ENCODE results near the gene SLC2A13.

The SLC2A13 gene

DNA sequence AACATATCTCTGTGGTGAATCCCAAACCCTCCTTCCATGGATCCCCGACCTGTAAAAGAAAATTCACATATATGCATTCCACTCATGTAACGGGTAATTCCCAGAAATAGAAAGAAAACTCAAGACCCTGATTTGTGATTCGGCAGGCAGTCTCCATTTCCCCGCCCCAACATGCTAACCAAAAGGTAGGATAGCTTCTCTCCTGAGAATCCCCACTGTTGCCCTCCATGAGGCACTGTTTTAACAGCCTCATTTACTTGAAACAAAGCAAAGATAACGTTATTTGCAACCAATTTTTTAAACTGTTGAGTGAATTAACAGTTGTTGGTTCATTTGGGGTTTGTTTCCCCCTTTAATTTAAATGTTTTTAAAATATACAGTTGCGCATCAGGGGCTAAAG is 774 bp upstream of the SLC2A13 start:
- TF ChIP-seq TCF7L2 (IDR thresholded peaks at IDR 0.05; ENCODE audit: borderline replicate concordance, low read depth, low read length) (no peak), ZNF366 (tag by site-specific recombination; conservative IDR thresholded peaks at IDR 0.05) (0 out of 2 replicates have a peak, but pooled peaks have one; percentile 4), ZNF335 (tag by site-specific recombination; conservative IDR thresholded peaks at IDR 0.05) (peak; percentile 33; the same call in 1 of the 2 replicates), MZF1 (tag by site-specific recombination; IDR thresholded peaks at IDR 0.05; ENCODE audit: borderline replicate concordance) (peak; percentile 77; the same call in 1 of the 2 replicates)
- H3K27ac ChIP-seq (ENCODE audit: extremely low read depth, low read depth, low read length) = no peak overlapping the region
- POLR2A ChIA-PET = interaction anchor here (1.3 kb wide), 1 partner anchor 487 kb away, joined by 4 read pairs; the partner anchor contains the start of gene ABCD2

DNA sequence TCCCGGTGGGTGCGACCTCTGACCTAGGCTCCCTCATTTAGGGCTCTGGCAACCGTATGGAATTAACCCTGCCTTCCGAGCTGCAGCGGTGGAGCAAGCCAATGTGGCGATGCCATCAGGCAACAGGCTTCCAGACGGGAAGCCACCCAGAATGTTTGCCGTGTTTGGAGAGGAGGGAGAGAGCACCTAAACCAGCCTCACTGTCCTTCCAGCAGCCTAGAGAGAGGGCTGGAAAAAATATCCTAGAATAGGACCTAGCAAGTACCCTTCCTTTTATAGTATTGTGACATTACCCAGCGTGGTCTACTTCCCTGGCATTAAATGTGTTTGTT is 287 bp upstream of the SLC2A13 start:
- CTCF ChIA-PET = interaction anchor here (0.6 to 3.6 kb wide), 9 partner anchors 9 to 344 kb away, joined by 3 to 43 read pairs (median 4); no protein-coding TSS in a partner anchor
- H3K4me3 ChIP-seq (ENCODE audit: low read depth, low read length) = no peak overlapping the region; the same call in 1 of the 2 replicates
- H3K4me1 ChIP-seq (ENCODE audit: control insufficient read depth, insufficient read depth, low read length) = peaks cover 7% of the 10 kb centered on the region; the same call in 1 of the 2 replicates
- no peaks in the 10 kb centered on the region for H3K9me3 ChIP-seq (ENCODE audit: control insufficient read depth, insufficient read depth, low read depth, low read length)
- H3K36me3 ChIP-seq (ENCODE audit: control insufficient read depth in 2 of 2, insufficient read depth in 1 of 2, low read length in 2 of 2) = no peaks in the 10 kb centered on the region
- TF ChIP-seq REPIN1 (tag by site-specific recombination; IDR thresholded peaks at IDR 0.05; ENCODE audit: low read depth) = no peak
- TF ChIP-seq, protein P1, sequence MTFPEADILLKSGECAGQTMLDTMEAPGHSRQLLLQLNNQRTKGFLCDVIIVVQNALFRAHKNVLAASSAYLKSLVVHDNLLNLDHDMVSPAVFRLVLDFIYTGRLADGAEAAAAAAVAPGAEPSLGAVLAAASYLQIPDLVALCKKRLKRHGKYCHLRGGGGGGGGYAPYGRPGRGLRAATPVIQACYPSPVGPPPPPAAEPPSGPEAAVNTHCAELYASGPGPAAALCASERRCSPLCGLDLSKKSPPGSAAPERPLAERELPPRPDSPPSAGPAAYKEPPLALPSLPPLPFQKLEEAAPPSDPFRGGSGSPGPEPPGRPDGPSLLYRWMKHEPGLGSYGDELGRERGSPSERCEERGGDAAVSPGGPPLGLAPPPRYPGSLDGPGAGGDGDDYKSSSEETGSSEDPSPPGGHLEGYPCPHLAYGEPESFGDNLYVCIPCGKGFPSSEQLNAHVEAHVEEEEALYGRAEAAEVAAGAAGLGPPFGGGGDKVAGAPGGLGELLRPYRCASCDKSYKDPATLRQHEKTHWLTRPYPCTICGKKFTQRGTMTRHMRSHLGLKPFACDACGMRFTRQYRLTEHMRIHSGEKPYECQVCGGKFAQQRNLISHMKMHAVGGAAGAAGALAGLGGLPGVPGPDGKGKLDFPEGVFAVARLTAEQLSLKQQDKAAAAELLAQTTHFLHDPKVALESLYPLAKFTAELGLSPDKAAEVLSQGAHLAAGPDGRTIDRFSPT (tag by site-specific recombination; IDR thresholded peaks at IDR 0.05) = peak; percentile 30; the same call in 1 of the 2 replicates
- TF ChIP-seq OSR2 (tag by site-specific recombination; IDR thresholded peaks at IDR 0.05) = 0 out of 2 replicates have a peak, but pooled peaks have one; percentile 21
- TF ChIP-seq IKZF3 (tag by site-specific recombination; IDR thresholded peaks at IDR 0.05) = peak; percentile 24; the same call in 1 of the 2 replicates
- TF ChIP-seq, protein P2, sequence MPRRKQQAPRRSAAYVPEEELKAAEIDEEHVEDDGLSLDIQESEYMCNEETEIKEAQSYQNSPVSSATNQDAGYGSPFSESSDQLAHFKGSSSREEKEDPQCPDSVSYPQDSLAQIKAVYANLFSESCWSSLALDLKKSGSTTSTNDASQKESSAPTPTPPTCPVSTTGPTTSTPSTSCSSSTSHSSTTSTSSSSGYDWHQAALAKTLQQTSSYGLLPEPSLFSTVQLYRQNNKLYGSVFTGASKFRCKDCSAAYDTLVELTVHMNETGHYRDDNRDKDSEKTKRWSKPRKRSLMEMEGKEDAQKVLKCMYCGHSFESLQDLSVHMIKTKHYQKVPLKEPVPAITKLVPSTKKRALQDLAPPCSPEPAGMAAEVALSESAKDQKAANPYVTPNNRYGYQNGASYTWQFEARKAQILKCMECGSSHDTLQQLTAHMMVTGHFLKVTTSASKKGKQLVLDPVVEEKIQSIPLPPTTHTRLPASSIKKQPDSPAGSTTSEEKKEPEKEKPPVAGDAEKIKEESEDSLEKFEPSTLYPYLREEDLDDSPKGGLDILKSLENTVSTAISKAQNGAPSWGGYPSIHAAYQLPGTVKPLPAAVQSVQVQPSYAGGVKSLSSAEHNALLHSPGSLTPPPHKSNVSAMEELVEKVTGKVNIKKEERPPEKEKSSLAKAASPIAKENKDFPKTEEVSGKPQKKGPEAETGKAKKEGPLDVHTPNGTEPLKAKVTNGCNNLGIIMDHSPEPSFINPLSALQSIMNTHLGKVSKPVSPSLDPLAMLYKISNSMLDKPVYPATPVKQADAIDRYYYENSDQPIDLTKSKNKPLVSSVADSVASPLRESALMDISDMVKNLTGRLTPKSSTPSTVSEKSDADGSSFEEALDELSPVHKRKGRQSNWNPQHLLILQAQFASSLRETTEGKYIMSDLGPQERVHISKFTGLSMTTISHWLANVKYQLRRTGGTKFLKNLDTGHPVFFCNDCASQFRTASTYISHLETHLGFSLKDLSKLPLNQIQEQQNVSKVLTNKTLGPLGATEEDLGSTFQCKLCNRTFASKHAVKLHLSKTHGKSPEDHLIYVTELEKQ (tag by site-specific recombination; IDR thresholded peaks at IDR 0.05; ENCODE audit: borderline replicate concordance) = no peak
- TF ChIP-seq, protein P3, sequence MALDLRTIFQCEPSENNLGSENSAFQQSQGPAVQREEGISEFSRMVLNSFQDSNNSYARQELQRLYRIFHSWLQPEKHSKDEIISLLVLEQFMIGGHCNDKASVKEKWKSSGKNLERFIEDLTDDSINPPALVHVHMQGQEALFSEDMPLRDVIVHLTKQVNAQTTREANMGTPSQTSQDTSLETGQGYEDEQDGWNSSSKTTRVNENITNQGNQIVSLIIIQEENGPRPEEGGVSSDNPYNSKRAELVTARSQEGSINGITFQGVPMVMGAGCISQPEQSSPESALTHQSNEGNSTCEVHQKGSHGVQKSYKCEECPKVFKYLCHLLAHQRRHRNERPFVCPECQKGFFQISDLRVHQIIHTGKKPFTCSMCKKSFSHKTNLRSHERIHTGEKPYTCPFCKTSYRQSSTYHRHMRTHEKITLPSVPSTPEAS (tag by site-specific recombination; IDR thresholded peaks at IDR 0.05) = no peak
- TF ChIP-seq SCRT2 (tag by site-specific recombination; IDR thresholded peaks at IDR 0.05) = peak; percentile 54
- 0 out of 2 replicates have a peak, but pooled peaks have one; percentile 20 for TF ChIP-seq ZNF366 (tag by site-specific recombination; conservative IDR thresholded peaks at IDR 0.05)
- TF ChIP-seq SP3 (tag by site-specific recombination; IDR thresholded peaks at IDR 0.05) = peak; percentile 86
- peak; percentile 85 for TF ChIP-seq SP2 (tag by site-specific recombination; IDR thresholded peaks at IDR 0.05)
- TF ChIP-seq ZBTB48 (tag by site-specific recombination; IDR thresholded peaks at IDR 0.05) = peak; percentile 32; the same call in 1 of the 2 replicates
- TF ChIP-seq, protein P4, sequence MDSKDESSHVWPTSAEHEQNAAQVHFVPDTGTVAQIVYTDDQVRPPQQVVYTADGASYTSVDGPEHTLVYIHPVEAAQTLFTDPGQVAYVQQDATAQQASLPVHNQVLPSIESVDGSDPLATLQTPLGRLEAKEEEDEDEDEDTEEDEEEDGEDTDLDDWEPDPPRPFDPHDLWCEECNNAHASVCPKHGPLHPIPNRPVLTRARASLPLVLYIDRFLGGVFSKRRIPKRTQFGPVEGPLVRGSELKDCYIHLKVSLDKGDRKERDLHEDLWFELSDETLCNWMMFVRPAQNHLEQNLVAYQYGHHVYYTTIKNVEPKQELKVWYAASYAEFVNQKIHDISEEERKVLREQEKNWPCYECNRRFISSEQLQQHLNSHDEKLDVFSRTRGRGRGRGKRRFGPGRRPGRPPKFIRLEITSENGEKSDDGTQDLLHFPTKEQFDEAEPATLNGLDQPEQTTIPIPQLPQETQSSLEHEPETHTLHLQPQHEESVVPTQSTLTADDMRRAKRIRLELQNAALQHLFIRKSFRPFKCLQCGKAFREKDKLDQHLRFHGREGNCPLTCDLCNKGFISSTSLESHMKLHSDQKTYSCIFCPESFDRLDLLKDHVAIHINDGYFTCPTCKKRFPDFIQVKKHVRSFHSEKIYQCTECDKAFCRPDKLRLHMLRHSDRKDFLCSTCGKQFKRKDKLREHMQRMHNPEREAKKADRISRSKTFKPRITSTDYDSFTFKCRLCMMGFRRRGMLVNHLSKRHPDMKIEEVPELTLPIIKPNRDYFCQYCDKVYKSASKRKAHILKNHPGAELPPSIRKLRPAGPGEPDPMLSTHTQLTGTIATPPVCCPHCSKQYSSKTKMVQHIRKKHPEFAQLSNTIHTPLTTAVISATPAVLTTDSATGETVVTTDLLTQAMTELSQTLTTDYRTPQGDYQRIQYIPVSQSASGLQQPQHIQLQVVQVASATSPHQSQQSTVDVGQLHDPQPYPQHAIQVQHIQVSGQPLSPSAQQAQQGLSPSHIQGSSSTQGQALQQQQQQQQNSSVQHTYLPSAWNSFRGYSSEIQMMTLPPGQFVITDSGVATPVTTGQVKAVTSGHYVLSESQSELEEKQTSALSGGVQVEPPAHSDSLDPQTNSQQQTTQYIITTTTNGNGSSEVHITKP (tag by site-specific recombination; IDR thresholded peaks at IDR 0.05) = peak; percentile 52; the same call in 1 of the 2 replicates
- TF ChIP-seq ZNF335 (tag by site-specific recombination; conservative IDR thresholded peaks at IDR 0.05) = peak; percentile 83
- TF ChIP-seq, protein P5, sequence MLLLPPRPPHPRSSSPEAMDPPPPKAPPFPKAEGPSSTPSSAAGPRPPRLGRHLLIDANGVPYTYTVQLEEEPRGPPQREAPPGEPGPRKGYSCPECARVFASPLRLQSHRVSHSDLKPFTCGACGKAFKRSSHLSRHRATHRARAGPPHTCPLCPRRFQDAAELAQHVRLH (tag by site-specific recombination; IDR thresholded peaks at IDR 0.05) = 0 out of 2 replicates have a peak, but pooled peaks have one; percentile 7
- POLR2A ChIA-PET = interaction anchor here (1.1 to 1.3 kb wide), 2 partner anchors 95 to 486 kb away, joined by 4 read pairs; partner anchors contain the start of gene ABCD2
- no peak overlapping the region for H3K27ac ChIP-seq (ENCODE audit: extremely low read depth, low read depth, low read length)

More for the DNA sequence above, 774 bp upstream of the SLC2A13 start:
- Histone ChIP-seq H3K4me1 (ENCODE audit: control insufficient read depth, insufficient read depth, low read length) (peaks cover 7% of the 10 kb centered on the region; the same call in 1 of the 2 replicates), H3K9me3 (ENCODE audit: control insufficient read depth, insufficient read depth, low read depth, low read length) (no peaks in the 10 kb centered on the region), H3K36me3 (ENCODE audit: control insufficient read depth in 2 of 2, insufficient read depth in 1 of 2, low read length in 2 of 2) (no peaks in the 10 kb centered on the region), H3K4me3 (ENCODE audit: low read depth, low read length) (no peak overlapping the region)
- CTCF ChIA-PET = interaction anchor here (0.6 to 3.6 kb wide), 25 partner anchors 8 to 559 kb away, joined by 3 to 43 read pairs (median 4); no protein-coding TSS in a partner anchor

Data from HEK293 (cell line).